Breast epithelium (tissue), 3 donors: ENCODE data around the gene SREBF1.

Source experiments
- CTCF ChIP-seq, 3 donors: fragments of 450-650 bp; IDR thresholded peaks; one replicate each; pipeline ENCODE4 v1.5.1; 2016 to 2017; ENCODE audit warnings: antibody characterized with exemption in 3 of 3, mild to moderate bottlenecking in 3 of 3, moderate library complexity in 3 of 3
- POLR2A ChIP-seq: fragments of 450-650 bp; IDR thresholded peaks from one replicate; pipeline ENCODE4 v1.6.1; 2016; ENCODE audit warnings: antibody characterized with exemption, mild to moderate bottlenecking, moderate library complexity
- POLR2AphosphoS5 ChIP-seq, 3 donors: sonication (generic); formaldehyde crosslinking; IDR thresholded peaks; one replicate each; pipeline ENCODE4 v1.6.1; 2017; ENCODE audit warnings: antibody characterized with exemption in 3 of 3

DNA sequence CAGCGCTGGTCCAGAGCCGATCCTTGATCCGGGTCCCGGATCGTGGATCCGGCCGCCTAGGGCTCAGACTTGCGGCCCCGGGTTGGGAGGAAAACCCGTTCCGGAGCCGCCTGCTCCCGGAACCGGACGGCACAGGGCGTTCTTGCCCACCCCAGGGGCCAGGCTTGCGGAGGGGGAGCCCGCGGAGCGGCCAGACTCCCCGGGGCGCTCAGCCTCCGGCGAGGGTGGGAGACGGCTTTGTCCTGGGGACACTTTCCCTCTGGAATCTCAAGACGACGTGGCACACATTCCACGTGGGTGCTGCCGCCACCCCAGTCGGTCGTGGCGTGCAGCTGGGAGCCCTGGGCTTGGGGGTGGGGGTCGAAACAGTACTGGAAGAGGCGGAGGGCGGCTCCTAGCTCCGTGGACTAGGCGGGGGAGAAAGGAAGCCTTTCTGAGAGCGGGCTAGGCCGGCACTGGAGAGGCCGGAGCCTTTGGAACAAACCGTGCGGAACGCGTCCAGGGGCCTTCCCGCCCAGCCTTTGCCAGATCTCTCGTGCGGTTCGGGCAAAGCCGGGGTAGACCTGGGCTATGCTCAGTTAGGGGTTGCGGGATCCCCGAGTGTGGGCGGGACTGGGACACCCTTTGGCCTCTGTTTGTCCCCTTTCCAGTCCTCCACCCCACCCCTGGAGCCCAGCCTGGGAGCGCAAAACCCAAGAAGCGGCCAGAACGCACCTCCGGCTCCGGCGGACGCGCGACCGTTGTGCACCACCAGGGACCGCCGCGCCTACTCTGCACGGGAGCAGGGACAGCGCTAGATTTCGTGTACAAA, 26.5 kb downstream of the SREBF1 start:
- TF ChIP-seq CTCF (IDR thresholded peaks at IDR 0.05), result peak in 1 of 3 donors; percentile 10
- no peak for TF ChIP-seq POLR2A
- peak in 1 of 3 donors; percentile 9 for TF ChIP-seq POLR2AphosphoS5 (IDR thresholded peaks at IDR 0.05)
